ENCODE results near the gene IFT52.

IFT52 gene

DNA sequence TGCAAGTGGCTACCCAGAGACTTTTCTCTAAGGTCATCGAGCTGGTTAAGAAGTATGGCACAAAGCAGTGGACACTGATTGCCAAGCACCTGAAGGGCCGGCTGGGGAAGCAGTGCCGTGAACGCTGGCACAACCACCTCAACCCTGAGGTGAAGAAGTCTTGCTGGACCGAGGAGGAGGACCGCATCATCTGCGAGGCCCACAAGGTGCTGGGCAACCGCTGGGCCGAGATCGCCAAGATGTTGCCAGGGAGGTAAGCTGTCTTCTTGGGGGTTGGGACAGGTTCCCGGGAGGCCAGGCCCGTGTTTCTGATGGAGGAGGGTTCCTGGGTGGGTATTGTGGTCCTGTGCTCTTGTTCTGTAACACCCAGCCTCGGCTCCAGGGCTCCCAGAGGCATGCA is 96.1 kb downstream of the IFT52 start:
- DNase-seq (ENCODE audit: low read depth in 2 of 3, low spot score in 2 of 3): no peak

DNA sequence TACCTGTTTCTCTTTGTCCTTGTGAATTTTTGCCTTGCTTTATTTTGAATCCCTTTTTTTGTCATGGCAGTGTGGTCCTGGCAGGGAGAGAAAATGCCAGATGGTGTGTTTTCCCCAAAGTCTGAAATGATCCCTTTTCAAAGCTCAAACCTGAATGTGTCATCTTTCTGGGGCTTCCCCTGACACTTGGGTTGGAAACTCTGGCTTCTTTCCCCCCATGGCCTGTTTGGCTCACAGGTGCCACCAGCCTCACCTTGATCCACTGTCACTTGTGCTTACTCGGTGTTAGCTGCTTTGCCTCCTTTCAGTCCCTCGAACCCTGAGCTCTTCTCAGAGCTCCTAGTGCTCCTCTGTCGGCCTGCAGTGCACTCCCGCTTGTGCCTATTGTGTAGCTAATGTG is 98.4 kb downstream of the IFT52 start:
- DNase-seq (ENCODE audit: low read depth in 2 of 3, low spot score in 2 of 3): no peak

DNA sequence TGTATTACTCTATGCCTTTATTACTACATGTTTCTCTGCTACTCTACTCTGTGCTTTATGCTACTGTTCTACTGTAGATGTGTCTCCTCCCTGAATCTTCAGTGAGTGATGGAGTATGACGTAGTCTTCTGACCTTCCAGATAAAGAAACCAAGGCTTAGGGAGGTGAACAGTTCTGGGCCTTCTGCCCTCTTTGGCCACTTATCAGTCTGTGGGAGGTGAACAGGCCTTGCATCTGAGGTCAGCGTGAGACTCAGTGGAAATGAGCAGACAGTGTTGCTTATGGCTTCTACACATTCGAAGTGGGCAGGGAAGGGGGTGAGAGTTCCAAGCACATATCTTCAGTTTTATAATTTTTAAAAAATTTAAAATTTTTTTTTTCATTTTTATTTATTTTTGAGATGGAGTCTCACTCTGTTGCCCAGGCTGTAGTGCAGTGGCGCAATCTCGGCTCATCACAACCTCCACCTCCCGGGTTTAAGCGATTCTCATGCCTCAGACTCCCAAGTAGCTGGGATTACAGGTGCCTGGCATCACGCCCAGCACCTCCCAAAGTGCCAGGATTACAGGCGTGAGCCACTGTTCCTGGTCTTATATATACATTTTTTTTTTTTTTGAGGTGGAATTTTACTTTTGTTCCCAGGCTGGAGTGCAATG is 100.3 kb downstream of the IFT52 start:
- no peak for DNase-seq (ENCODE audit: low read depth in 2 of 3, low spot score in 2 of 3)

DNA sequence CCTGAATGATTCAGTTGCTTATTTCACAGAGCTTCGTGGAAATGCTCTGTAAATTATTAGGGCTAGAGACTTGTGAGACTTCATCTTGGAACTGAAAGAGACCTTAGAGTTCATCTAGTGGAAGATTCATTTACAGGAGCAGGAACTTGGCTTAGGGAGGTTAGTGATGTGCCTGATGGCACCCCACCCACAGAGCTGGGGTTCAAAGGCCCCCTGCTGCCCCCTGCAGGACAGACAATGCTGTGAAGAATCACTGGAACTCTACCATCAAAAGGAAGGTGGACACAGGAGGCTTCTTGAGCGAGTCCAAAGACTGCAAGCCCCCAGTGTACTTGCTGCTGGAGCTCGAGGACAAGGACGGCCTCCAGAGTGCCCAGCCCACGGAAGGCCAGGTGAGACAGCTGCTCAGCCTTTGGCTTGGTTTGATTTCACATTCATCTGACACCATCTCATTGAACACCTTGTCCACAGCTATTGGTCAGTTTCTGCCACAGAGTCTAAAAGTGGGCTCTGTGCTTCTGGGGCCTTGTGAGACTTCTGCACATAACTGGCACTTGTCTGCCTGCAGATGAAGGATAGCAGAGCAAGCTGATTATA is 101.3 kb downstream of the IFT52 start:
- peak; percentile 22 to 34 (median 23) for DNase-seq (ENCODE audit: low read depth in 2 of 3, low spot score in 2 of 3)

DNA sequence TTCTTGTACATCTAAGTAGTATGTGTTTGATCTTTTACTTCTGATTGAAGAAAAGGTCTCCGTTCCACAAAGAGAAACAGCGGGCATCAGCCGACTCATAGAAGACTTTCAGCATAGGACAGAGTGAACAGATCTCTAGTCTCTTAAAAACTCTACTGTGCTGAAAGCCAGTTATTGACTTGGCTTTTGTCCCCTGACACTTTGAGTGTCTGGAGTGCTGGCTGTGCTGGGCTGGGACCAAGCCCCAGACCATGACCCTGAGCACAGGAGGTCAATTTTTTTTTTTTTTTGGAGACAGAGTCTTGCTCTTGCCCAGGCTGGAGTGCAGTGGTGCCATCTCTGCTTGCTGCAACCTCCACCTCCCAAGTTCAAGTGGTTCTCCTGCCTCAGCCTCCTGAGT is 104.0 kb downstream of the IFT52 start:
- no peak for DNase-seq (ENCODE audit: low read depth in 2 of 3, low spot score in 2 of 3)

DNA sequence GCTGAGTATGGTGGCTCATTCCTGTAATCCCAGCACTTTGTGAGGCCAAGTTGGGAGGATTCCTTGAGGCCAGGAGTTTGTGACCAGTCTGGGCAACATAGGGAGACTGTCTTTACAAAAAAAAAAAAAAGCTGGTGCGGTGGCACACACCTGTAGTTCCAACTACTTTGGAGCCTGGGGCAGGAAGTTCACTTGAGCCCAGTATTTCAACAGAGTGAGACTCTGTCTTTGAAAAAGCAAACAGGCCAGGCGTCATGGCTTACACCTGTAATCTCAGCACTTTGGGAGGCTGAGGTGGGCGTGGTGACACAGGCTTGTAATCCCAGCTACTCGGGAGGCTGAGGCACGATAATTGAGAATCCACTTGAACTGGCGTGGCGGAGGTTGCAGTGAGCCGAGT is 104.8 kb downstream of the IFT52 start:
- DNase-seq (ENCODE audit: low read depth in 2 of 3, low spot score in 2 of 3): no peak
